H7 (cell line): ENCODE measurements around the gene TMEM62. TPM values are rescaled to one million over a fixed set of nuclear protein-coding genes. Genes with fewer than 3 reads are reported as not detected.
A peak's percentile ranks its signal among the peaks of the same experiment; 100 is the strongest.
"Not testable (repeated sequence)": the region's sequence is repeated elsewhere in the genome, so short reads cannot be mapped to it uniquely, and the experiment has no call there.

Source experiments
- DNase-seq: peaks from one replicate; pipeline ENCODE4 v3.0.0; 2012
- H3K27me3 ChIP-seq: 2 replicates; pipeline ENCODE4 v1.6.0; 2011; ENCODE audit warnings: mild to moderate bottlenecking, low read length; ENCODE audit not compliant: control insufficient read depth, insufficient read depth
- H3K36me3 ChIP-seq: replicated peaks from 2 replicates; pipeline ENCODE4 v1.5.1; 2011; ENCODE audit warnings: low read length; ENCODE audit not compliant: control insufficient read depth, insufficient read depth
- H3K4me3 ChIP-seq: 2 replicates; pipeline ENCODE4 v1.5.1; 2011; ENCODE audit warnings: low read depth, mild to moderate bottlenecking, control low read depth, low read length, moderate library complexity; ENCODE audit not compliant: insufficient read depth
- total RNA-seq: library from RNA; depleted of rRNA; stranded (reverse); fragments of >200 nt; shearing (Covaris generic); gene quantifications from 2 replicates; pipeline ENCODE4 v1.2.3, GENCODE V29; 2014

The TMEM62 gene
- total RNA-seq, 1 experiment from 2014 or later = 1.8 TPM

DNA sequence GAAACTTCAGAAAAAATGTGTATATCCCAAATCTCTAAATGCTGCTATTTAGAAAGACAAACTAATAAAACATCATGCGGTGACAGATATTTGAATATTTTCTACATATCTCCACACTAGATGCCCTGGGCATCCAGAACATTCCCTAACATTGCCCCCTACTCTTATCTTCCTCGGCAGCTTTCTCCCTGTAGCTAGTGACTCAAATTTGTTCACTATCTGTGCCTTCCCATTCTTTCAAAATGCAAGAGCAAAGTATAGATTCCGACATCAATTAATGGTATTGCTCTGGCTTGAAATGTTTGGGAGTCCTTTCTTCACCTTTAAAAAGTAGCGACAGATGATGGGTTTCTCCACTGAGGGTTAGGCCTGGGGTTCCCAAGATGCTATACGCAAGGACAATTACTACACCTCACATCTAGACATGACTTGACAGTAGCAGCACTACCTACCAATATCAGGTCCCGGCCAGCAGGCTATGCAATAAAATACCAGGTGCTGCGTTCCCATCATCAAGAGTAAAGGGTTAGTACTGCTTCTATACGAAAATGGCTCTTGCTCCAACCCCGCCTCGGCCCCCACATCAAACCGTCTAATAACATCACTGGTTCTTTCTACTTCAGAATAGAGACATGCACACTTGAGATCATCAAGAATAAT lies 28.2 kb upstream of the TMEM62 start:
- DNase-seq = peak; percentile 19
- peaks cover 4% of the 10 kb centered on the region for H3K36me3 ChIP-seq
- H3K27me3 ChIP-seq = no peaks in the 10 kb centered on the region
- peak overlapping the region; percentile 65 for H3K4me3 ChIP-seq

DNA sequence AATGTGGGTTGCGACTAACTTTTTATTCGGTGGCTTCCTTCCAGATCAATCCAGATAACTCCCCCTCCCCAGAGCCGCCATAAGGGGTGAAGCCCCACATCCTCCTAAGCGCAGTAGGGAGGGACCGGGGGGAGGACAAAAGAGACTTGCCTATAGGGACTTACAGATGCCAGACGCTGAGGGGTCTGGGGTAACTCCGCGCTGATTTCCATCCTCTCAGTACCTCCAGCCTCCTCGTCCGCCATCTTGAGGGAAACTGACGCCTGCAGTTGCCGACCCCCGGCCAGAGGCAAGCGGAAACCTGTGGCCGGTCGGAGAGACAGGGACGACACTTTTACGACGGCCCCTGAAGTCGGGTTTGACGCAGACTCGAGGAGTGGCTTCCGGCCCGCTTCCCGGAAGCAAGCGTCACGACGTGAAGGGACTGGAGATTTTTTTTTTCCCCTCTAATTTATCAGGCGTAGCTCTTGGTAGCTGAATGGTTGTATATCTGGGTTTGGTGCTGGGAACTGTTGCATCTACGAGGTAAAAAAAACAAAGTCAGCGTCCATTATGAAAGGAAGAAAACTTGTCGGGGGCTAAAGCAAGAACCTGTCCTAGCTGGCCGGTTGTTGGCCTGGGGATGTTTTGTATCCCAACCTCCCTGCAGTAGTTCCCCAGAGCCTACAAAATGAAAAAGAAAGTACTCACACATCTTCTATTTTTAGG lies 27.5 kb upstream of the TMEM62 start, which contains the start of gene UBR1:
UBR1 (minus strand) TSS at position 261 of the 708 bp plus-strand sequence; CDS start at position 245, 16 bp downstream.
- Histone ChIP-seq H3K36me3 (peaks cover 4% of the 10 kb centered on the region), H3K4me3 (peak within 1 kb of the TSS; percentile 65), H3K27me3 (no peaks in the 10 kb centered on the region)
- DNase-seq = peak; percentile 82

DNA sequence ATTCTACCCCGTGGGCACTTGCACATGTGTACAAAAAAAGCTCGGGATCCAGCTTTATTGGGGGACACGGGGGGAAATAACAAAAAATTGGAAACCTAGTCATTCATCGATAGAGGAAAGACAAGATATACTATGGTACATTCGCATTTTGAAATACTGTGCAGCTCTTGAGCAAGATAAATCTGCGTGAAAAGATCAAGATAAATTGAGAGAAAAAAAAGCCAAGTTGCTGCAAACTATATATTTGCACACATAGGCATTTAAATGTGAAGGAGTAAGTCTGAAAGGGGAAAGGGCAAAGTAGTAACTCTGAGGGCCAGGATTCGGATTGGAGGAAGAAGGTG lies 26.9 kb upstream of the TMEM62 start:
- DNase-seq = no peak
- Histone ChIP-seq H3K27me3 (no peaks in the 10 kb centered on the region), H3K4me3 (peak overlapping the region; percentile 65), H3K36me3 (0 out of 2 replicates have a peak, but pooled peaks cover 2% of the 10 kb centered on the region)

DNA sequence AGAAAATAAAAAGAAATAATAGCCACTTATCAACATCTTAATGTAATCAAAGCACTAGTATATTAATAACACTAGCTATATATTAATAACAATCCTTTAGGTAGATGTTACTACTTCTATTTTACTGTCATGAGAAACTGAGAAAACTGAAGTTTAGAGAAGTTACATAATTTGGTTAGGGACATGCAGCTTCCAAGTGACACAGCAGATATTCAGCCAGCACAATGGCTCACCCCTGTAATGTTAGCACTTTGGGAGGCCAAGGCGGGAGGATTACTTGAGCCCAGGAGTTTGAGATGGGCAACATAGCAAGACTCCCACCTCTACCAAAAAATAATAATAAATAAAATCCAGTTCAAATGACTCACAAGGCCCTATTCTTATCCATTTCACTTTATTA lies 25.6 kb upstream of the TMEM62 start:
- DNase-seq = no peak
- no peaks in the 10 kb centered on the region for H3K27me3 ChIP-seq
- no peaks in the 10 kb centered on the region for H3K36me3 ChIP-seq
- no peak overlapping the region for H3K4me3 ChIP-seq

DNA sequence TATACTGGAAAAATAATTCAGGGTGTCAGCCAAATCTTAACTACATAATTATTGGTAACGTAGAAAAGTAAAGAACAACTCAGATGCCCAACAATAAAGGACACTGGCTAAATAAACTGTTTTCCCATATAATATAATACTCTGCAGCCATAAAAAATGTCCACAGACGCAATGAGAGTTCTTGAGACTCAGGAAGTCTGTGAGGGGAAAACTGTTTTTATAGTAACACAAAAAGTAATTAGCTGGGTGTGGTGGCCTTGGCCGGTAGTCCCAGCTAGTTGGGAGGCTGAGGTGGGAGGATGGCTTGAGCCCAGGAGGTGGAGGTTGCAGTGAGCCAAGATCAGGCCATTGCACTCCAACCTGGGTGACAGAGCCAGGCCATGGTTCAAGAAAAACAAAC lies 22.0 kb upstream of the TMEM62 start:
- H3K4me3 ChIP-seq = no peak overlapping the region
- no peaks in the 10 kb centered on the region for H3K27me3 ChIP-seq
- DNase-seq = no peak
- H3K36me3 ChIP-seq = no peaks in the 10 kb centered on the region

DNA sequence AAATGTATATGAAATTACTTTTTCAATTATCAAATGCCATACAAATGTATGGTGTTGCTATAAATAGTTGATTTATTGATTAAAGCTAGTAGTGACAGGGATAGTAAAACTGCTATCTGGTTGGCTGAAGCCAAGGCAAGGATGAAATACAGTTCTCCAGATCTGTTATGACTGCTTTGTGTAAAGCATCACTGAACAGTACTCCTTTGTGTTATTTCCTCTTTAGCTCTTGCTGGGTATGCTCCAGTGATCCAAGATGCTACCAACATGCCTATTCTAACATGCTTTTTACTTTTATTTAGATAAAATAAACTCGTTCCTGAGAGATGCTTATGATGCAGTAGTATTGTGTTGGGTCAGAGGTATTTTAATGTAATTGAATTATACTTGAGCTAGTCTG lies 15.1 kb upstream of the TMEM62 start:
- H3K27me3 ChIP-seq = peaks cover 3% of the 10 kb centered on the region; the same call in 1 of the 2 replicates
- H3K4me3 ChIP-seq = no peak overlapping the region
- no peaks in the 10 kb centered on the region for H3K36me3 ChIP-seq
- no peak for DNase-seq

DNA sequence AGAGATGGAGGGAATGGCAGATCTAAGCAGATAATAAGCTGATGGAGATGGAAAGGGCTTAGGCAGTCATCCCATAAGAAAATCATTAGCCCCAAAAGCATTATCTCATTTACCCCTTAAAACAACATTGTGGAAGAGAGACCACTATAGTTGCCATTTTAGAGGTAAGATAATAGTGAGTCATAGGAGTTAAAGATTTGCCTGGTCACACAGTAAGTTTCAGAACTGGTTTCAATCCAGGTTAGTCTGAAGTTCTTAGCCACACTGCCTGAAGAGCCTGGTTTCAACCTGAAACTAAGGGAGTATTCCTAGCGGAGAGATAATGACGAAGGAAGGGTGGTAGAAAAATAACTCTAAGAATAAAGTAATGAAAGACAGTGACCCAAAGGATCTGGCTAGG lies 14.6 kb upstream of the TMEM62 start:
- Histone ChIP-seq H3K27me3 (peaks cover 3% of the 10 kb centered on the region; the same call in 1 of the 2 replicates), H3K4me3 (no peak overlapping the region), H3K36me3 (no peaks in the 10 kb centered on the region)
- DNase-seq = no peak

DNA sequence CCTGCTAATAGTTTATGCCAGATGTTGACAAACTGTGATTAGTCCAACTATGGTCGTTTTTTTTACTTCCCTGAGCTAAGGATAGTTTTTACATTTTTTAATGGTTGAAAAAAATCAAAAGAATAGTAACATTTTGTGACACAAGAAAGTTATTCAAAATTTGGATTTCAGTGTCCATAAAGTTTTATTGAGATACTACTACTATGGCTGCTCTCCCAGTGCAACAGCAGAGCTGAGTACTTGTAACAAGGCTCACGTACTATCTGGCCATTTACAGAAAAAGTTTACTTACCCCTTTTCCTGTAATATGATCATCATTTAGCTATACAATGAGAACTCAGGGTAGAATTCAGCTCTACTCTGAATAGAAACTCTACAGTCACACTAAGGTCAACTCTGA lies 11.5 kb upstream of the TMEM62 start:
- Histone ChIP-seq H3K36me3 (no peaks in the 10 kb centered on the region), H3K4me3 (no peak overlapping the region), H3K27me3 (peaks cover 3% of the 10 kb centered on the region; the same call in 1 of the 2 replicates)
- no peak for DNase-seq

DNA sequence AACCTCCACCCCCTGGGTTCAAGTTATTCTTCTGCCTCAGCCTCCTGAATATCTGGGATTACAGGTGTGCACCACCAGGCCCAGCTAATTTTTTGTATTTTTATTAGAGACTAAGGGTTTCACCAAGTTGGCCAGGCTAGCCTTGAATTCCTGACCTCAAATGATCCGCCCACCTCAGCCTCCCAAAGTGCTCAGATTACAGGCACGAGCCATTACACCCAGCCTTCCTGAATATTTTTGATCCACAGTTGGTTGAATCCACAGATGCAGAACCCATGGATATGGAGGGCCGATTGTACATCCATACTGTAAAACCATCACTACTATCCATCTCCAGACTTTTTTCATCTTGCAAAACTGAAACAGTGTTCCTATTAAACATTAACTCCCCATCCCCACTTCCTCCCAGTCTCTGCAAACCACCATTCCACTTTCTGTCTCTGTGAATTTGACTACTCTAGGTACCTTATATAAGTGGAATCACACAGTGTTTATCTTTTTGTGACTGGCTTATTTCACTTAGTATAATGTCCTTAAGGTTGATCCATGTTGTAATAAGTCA lies 8.2 kb upstream of the TMEM62 start:
- Histone ChIP-seq H3K27me3 (peaks cover 3% of the 10 kb centered on the region; the same call in 1 of the 2 replicates), H3K36me3 (no peaks in the 10 kb centered on the region), H3K4me3 (no peak overlapping the region)
- DNase-seq = no peak

DNA sequence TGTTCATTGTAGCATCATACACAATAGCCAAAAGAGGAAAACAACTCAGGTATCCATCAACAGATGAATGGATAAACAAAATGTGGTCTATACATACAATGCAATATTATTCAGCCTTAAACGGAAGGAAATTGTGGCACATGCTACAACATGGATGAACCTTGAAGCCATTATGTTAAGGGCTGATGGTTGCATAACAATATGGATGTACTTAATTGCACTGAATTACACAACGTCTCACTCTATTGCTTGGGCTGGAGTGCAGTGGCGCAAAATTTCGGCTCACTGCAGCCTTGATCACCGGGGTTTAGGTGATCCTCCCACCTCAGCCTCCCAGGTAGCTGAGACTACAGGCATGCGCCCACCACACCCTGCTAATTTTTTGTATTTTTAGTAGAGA lies 7.0 kb upstream of the TMEM62 start:
- Histone ChIP-seq H3K27me3 (peaks cover 3% of the 10 kb centered on the region; the same call in 1 of the 2 replicates), H3K4me3 (no peak overlapping the region), H3K36me3 (no peaks in the 10 kb centered on the region)
- DNase-seq = no peak

DNA sequence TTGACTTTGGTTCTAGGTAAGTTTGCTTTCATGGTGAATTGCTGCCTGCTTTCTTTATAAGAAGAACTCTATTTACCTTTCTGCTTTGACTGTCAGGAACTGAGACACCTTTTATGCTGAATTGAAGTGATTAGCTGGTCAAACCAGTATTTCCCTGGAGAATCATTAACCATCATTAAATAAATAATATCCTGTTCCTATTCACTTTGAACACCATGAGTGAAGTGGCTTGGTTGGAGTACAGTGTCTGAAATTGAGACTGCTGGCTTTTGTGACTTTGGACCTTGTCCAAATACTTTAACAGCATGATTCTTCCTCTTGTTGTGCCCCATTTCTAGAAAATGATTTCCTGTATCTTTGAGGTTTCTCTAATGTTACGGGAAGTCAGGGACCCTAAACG lies 5.6 kb upstream of the TMEM62 start:
- Histone ChIP-seq H3K36me3 (no peaks in the 10 kb centered on the region), H3K27me3 (peaks cover 1% of the 10 kb centered on the region; the same call in 1 of the 2 replicates), H3K4me3 (no peak overlapping the region)
- no peak for DNase-seq

DNA sequence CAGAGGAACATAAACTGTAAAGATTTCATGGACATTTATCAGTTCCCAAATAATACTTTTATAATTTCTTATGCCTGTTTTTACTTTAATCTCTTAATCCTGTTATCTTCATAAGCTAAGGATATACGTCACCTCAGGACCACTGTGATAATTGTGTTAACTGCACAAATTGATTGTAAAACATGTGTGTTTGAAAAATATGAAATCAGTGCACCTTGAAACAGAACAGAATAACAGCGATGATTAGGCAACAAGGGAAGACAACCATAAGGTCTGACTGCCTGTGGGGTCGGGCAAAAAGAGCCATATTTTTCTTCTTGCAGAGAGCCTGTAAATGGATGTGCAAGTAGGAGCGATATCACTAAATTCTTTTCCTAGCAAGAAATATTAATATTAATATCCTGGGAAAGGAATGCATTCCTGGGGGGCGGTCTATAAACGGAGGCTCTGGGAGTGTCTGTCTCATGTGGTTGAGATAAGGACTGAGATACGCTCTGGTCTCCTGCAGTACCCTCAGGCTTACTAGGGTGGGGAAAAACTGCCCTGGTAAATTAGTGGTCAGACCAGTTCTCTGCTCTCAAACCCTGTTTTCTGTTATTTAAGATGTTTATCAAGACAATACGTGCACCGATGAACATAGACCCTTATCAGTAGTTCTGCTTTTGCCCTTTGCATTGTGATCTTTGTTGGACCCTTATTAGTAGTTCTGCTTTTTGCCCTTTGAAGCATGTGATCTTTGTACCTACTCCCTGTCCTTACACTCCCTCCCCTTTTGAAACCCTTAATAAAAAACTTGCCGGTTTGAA lies 5.0 kb upstream of the TMEM62 start:
- not testable (repeated sequence) for H3K4me3 ChIP-seq, H3K27me3 ChIP-seq, DNase-seq, H3K36me3 ChIP-seq

DNA sequence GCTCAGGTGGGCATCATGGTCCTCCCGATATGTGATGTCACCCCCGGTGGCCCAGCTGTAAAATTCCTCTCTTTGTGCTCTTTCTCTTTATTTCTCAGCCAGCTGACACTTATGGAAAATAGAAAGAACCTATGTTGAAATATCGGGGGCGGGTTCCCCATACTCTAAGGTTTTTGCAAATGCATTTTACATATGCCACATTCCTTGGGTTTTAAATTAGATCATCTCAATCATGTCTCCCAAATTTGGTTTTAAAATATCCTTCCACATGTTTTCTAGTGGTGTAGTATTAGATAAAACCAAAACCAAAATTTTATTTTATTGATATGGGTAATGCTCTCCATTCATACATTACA lies 4.4 kb upstream of the TMEM62 start:
- no peaks in the 10 kb centered on the region for H3K36me3 ChIP-seq
- peaks cover 7% of the 10 kb centered on the region for H3K27me3 ChIP-seq
- no peak for DNase-seq
- no peak overlapping the region for H3K4me3 ChIP-seq

DNA sequence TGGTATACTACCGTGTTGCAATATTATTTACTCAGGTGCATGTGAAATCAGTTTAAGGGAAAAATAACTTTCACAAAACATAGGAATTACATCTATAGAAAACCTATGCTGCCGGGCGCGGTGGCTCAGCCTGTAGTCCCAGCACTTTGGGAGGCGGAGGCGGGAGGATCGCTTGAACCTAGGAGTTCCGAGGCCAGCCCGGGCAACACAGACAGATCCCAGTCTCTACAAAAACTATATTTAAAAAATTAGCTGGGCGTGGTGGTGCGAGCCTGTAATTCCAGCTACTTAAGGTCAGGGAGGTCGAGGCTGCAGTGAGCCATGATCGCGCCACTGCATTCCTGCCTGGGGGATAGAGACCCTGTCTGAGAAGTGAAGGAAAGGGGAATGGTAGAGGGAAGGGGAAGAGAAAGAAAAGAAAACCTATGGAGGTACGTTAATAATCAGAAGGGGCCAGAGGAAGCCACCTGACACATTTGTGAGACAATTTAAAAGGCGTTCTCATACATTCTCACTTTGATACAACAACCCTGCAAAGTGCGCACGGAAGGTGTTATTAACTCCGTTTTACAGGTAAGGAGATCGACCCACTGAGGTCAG lies 456 bp upstream of the TMEM62 start:
- no peak for DNase-seq
- Histone ChIP-seq H3K36me3 (peaks cover 1% of the 10 kb centered on the region; the same call in 1 of the 2 replicates), H3K27me3 (peaks cover 15% of the 10 kb centered on the region), H3K4me3 (peak overlapping the region; percentile 74)
